ENCODE data around the gene KCNK15.

KCNK15 gene

DNA sequence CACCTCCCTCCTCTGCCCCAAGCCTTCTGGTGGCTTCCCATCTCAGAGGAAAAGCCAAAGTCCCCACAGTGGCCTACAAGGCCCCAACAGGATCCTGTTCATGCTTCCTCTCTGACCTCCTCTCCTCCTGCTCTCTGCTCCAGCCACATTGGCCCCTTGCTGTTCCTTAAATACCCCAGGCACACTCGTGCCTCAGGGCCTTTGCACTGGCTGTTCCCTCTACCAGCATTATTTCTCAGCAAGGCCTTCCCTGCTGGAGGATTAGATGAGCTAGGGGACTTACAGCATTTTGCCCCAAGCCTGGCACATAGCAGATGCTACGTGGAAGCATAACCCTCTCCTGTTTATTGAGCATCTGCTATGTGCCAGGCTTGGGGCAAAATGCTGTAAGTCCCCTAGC, 22.7 kb upstream of the KCNK15 start:
- H3K27me3 Mint-ChIP-seq, result peaks cover 3% of the 10 kb centered on the region
- no peaks in the 10 kb centered on the region for H3K4me1 Mint-ChIP-seq
- no peak overlapping the region for H3K27ac Mint-ChIP-seq
- no peaks in the 10 kb centered on the region for H3K9me3 Mint-ChIP-seq
- H3K4me3 Mint-ChIP-seq, result no peak overlapping the region
- H3K36me3 Mint-ChIP-seq, result no peaks in the 10 kb centered on the region
- no peak for ATAC-seq (ENCODE audit: low read depth)
- DNase-seq (ENCODE audit: low spot score in 2 of 2), result no peak

DNA sequence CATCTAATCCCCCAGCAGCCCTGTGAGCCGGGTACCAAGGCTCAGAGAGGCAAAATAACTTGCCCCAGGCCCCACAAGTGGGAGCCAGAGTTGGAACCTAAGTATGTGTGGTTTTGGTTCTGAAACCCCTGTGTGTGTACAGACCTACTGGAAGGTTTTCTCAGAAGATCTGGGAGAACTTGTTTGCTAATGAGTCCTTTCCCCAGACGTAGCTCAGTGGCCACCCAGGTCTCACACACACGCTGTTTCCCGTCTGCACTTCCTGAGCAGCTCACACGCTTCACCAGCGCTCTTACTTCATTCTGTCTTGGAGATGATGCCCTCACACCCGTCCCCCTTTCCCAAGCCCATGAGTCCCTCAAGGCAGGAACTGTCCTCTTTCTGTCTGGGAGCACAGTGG, 22.3 kb upstream of the KCNK15 start:
- H3K27me3 Mint-ChIP-seq, result peaks cover 3% of the 10 kb centered on the region
- no peaks in the 10 kb centered on the region for H3K36me3 Mint-ChIP-seq
- no peak for DNase-seq (ENCODE audit: low spot score in 2 of 2)
- H3K27ac Mint-ChIP-seq, result no peak overlapping the region
- no peaks in the 10 kb centered on the region for H3K9me3 Mint-ChIP-seq
- no peaks in the 10 kb centered on the region for H3K4me1 Mint-ChIP-seq
- no peak for ATAC-seq (ENCODE audit: low read depth)
- no peak overlapping the region for H3K4me3 Mint-ChIP-seq

- no peaks in the 10 kb centered on the region for H3K4me1 Mint-ChIP-seq
- H3K36me3 Mint-ChIP-seq, result no peaks in the 10 kb centered on the region
- H3K27me3 Mint-ChIP-seq, result peaks cover 5% of the 10 kb centered on the region
- H3K27ac Mint-ChIP-seq, result no peak overlapping the region
- no peak overlapping the region for H3K4me3 Mint-ChIP-seq
- DNase-seq (ENCODE audit: low spot score in 2 of 2) (no peak), ATAC-seq (ENCODE audit: low read depth) (no peak)
- H3K9me3 Mint-ChIP-seq, result no peaks in the 10 kb centered on the region
These were observed 21.8 kb upstream of the KCNK15 start for GRCh38 chr20:44723798-44724362.

GRCh38 chr20:44724423-44725091, 21.1 kb upstream of the KCNK15 start:
- Mint-ChIP-seq H3K27ac (no peak overlapping the region), H3K27me3 (peaks cover 6% of the 10 kb centered on the region), H3K36me3 (no peaks in the 10 kb centered on the region), H3K4me3 (no peak overlapping the region), H3K9me3 (no peaks in the 10 kb centered on the region), H3K4me1 (no peaks in the 10 kb centered on the region)
- DNase-seq (ENCODE audit: low spot score in 2 of 2) (no peak), ATAC-seq (ENCODE audit: low read depth) (no peak)

DNA sequence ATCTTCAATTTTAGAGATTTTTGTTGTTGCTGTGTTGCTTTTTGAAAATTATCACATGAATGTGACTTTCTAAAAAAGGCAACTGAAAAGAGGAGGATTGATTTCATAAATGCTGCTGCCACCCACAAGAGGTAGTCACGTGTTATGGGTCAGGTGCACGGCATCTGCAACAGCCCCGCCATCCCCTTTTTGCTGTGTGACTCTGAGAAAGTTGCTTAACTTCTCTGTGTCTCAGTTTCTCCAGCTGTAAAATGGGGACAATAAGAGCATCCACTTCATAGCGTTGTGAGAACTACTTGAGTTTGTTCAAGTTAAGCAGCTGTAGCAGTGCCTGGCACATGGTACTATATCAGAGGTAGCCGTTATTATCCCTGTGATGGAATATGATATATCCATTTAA, 19.8 kb upstream of the KCNK15 start:
- Mint-ChIP-seq H3K36me3 (peaks cover 2% of the 10 kb centered on the region), H3K9me3 (no peaks in the 10 kb centered on the region), H3K4me1 (no peaks in the 10 kb centered on the region), H3K27me3 (peaks cover 6% of the 10 kb centered on the region), H3K27ac (no peak overlapping the region), H3K4me3 (no peak overlapping the region)
- no peak for DNase-seq (ENCODE audit: low spot score in 2 of 2)
- no peak for ATAC-seq (ENCODE audit: low read depth)

DNA sequence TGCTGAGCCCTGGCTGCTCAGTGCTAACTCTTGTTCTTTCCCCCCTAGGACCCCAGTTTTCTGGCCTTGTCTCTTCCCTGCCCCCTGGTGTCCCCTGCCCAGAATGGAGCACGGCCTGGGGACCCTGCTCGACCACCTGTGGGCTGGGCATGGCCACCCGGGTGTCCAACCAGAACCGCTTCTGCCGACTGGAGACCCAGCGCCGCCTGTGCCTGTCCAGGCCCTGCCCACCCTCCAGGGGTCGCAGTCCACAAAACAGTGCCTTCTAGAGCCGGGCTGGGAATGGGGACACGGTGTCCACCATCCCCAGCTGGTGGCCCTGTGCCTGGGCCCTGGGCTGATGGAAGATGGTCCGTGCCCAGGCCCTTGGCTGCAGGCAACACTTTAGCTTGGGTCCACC, 18.6 kb upstream of the KCNK15 start:
- Mint-ChIP-seq H3K36me3 (peaks cover 2% of the 10 kb centered on the region), H3K27me3 (peaks cover 6% of the 10 kb centered on the region), H3K9me3 (no peaks in the 10 kb centered on the region), H3K27ac (no peak overlapping the region), H3K4me1 (no peaks in the 10 kb centered on the region), H3K4me3 (no peak overlapping the region)
- no peak for ATAC-seq (ENCODE audit: low read depth)
- DNase-seq (ENCODE audit: low spot score in 2 of 2), result no peak

GRCh38 chr20:44727651-44728050, 18.0 kb upstream of the KCNK15 start:
- H3K9me3 Mint-ChIP-seq, result no peaks in the 10 kb centered on the region
- H3K27me3 Mint-ChIP-seq, result peaks cover 6% of the 10 kb centered on the region
- no peak for DNase-seq (ENCODE audit: low spot score in 2 of 2)
- peaks cover 2% of the 10 kb centered on the region for H3K36me3 Mint-ChIP-seq
- H3K4me3 Mint-ChIP-seq, result no peak overlapping the region
- H3K27ac Mint-ChIP-seq, result no peak overlapping the region
- ATAC-seq (ENCODE audit: low read depth), result no peak
- H3K4me1 Mint-ChIP-seq, result no peaks in the 10 kb centered on the region

- no peaks in the 10 kb centered on the region for H3K9me3 Mint-ChIP-seq
- ATAC-seq (ENCODE audit: low read depth) (no peak), DNase-seq (ENCODE audit: low spot score in 2 of 2) (no peak)
These were observed 16.7 kb upstream of the KCNK15 start for GRCh38 chr20:44728801-44729443.

DNA sequence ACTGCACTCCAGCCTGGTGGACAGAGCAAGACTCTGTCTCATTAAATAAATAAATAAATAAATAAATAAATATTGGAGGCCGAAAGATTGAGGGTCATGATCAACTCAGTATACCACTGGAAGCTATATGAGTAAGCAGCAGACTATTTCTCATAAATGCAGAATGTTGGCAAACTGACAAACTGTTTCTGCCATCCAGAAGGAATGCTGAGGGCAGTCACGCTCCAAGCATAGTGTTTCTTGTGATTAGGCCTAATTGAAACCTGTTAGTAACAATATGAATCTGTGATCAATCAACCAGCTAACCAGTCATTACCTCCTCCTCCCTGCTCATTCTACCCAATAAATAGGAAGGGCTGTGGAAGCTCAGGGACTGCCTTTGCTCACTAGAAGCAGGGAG, 15.2 kb upstream of the KCNK15 start:
- peaks cover 5% of the 10 kb centered on the region for H3K27me3 Mint-ChIP-seq
- ATAC-seq (ENCODE audit: low read depth) (no peak), DNase-seq (ENCODE audit: low spot score in 2 of 2) (no peak)
- H3K27ac Mint-ChIP-seq, result no peak overlapping the region
- H3K36me3 Mint-ChIP-seq, result peaks cover 2% of the 10 kb centered on the region
- H3K4me3 Mint-ChIP-seq, result no peak overlapping the region
- no peaks in the 10 kb centered on the region for H3K4me1 Mint-ChIP-seq
- no peaks in the 10 kb centered on the region for H3K9me3 Mint-ChIP-seq

More at GRCh38 chr20:44728801-44729443, 16.7 kb upstream of the KCNK15 start:
- H3K4me3 Mint-ChIP-seq, result no peak overlapping the region
- H3K27me3 Mint-ChIP-seq, result peaks cover 3% of the 10 kb centered on the region
- no peak overlapping the region for H3K27ac Mint-ChIP-seq
- peaks cover 2% of the 10 kb centered on the region for H3K36me3 Mint-ChIP-seq
- H3K4me1 Mint-ChIP-seq, result no peaks in the 10 kb centered on the region

- DNase-seq (ENCODE audit: low spot score in 2 of 2) (no peak), ATAC-seq (ENCODE audit: low read depth) (no peak)
- H3K27ac Mint-ChIP-seq, result no peak overlapping the region
- H3K36me3 Mint-ChIP-seq, result peaks cover 4% of the 10 kb centered on the region
- peaks cover 5% of the 10 kb centered on the region for H3K4me1 Mint-ChIP-seq
- no peak overlapping the region for H3K4me3 Mint-ChIP-seq
- H3K9me3 Mint-ChIP-seq, result peaks cover 4% of the 10 kb centered on the region
- peaks cover 5% of the 10 kb centered on the region for H3K27me3 Mint-ChIP-seq
These were observed 14.0 kb upstream of the KCNK15 start for GRCh38 chr20:44731657-44732056.

DNA sequence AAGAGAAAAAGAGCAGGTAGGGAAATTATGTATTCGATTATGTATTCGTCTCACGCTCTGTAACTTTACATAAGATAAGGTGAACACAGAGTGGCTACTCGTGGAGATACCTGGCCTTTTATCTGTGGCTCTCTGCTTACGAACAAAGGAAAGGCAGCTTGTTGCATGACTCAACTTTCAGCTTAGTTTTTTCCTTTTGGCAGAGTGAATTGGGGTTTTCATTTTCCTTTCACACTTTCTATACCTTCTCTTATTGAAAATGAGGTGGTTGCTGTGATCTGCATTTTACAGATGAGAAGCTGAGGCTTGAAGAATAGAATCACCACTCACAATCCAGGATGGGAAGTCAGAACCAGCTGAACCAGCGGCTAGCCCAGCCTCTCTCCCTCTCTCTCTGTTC, 13.3 kb upstream of the KCNK15 start:
- Mint-ChIP-seq H3K4me3 (no peak overlapping the region), H3K27ac (no peak overlapping the region), H3K27me3 (peaks cover 5% of the 10 kb centered on the region), H3K9me3 (peaks cover 4% of the 10 kb centered on the region), H3K36me3 (peaks cover 4% of the 10 kb centered on the region), H3K4me1 (peaks cover 7% of the 10 kb centered on the region)
- DNase-seq (ENCODE audit: low spot score in 2 of 2), result no peak
- no peak for ATAC-seq (ENCODE audit: low read depth)

DNA sequence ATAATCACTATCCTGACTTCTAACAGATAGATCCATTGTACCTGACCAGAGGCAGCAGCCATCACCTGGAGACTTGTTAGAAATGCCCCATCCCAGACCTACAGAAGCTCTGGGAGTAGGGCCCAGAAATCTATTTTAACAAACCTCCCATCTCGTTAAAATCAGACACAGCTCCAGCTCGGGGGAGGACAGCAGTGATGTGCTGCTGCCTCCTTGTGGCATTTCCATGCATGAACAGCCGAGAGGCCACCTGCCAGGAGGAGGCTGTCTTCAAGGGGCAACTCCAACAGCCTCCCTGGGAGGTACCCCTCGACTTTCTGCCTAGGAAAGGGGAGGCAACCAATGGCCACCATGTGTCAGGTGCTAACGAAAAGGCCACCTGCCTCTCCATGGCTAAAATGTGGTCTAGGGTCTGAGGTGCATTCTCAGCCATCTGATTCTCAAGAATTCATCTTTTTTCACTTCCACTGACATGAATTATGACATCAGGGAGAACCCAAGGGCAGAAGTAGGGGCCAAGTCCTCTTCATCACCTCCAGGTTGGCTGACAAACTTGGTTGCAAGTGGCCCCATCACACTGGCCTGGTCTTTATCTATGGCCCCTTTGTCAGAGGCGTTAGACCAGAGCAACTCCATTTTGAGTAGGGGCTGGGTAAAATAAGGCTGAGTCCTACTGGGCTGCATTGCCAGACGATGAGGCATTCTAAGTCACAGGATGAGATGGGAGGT, 12.2 kb upstream of the KCNK15 start:
- H3K4me3 Mint-ChIP-seq, result no peak overlapping the region
- DNase-seq (ENCODE audit: low spot score in 2 of 2), result peak; percentile 38 to 44
- H3K27me3 Mint-ChIP-seq, result peaks cover 5% of the 10 kb centered on the region
- no peak overlapping the region for H3K27ac Mint-ChIP-seq
- H3K9me3 Mint-ChIP-seq, result peaks cover 4% of the 10 kb centered on the region
- H3K36me3 Mint-ChIP-seq, result peaks cover 4% of the 10 kb centered on the region
- peaks cover 7% of the 10 kb centered on the region for H3K4me1 Mint-ChIP-seq
- peak; percentile 70 for ATAC-seq (ENCODE audit: low read depth)

DNA sequence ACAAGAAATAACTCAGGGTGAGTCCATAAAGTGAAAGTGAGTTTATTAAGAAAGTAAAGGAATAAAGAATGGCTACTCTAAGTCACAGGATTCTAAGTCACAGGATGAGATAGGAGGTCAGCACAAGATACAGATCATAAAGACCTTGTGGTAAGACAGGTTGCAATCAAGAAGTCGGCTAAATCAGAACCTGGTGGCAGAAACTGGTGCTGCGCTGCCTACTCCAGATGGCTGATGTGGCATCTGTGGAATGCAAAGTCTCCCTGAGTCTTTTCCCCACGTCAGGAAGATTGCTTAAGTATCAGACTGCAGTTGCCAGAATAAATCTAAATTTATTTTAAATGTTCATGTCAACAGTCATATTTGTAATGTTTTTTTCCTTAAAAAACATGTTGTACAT, 10.7 kb upstream of the KCNK15 start:
- no peak for ATAC-seq (ENCODE audit: low read depth)
- Mint-ChIP-seq H3K4me3 (no peak overlapping the region), H3K4me1 (peaks cover 13% of the 10 kb centered on the region), H3K27ac (no peak overlapping the region), H3K36me3 (peaks cover 4% of the 10 kb centered on the region), H3K27me3 (peaks cover 2% of the 10 kb centered on the region), H3K9me3 (peaks cover 7% of the 10 kb centered on the region)
- no peak for DNase-seq (ENCODE audit: low spot score in 2 of 2)

DNA sequence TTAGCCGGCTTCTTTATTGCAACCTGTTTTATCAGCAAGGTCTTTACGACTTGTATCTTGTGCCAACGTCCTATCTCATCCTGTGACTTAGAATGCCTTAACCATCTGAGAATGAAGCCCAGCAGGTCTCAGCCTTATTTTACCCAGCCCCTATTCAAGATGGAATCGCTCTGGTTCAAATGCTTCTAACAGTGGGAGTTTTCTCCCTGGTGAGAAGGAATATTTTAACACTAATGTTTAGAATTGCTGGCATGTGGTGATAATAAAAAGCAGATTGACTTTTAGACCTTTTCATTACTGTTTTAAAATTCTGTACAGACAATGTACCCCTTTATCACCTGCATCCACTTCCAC, 9.9 kb upstream of the KCNK15 start:
- DNase-seq (ENCODE audit: low spot score in 2 of 2) (no peak), ATAC-seq (ENCODE audit: low read depth) (no peak)
- Mint-ChIP-seq H3K4me3 (peak overlapping the region; percentile 69), H3K4me1 (peaks cover 13% of the 10 kb centered on the region), H3K27me3 (peaks cover 2% of the 10 kb centered on the region), H3K9me3 (peaks cover 7% of the 10 kb centered on the region), H3K36me3 (peaks cover 2% of the 10 kb centered on the region), H3K27ac (no peak overlapping the region)
